ENCODE results near the gene PLEKHA7.
"Not testable (repeated sequence)": the region's sequence is repeated elsewhere in the genome, so short reads cannot be mapped to it uniquely, and the experiment has no call there.

Gene PLEKHA7

DNA sequence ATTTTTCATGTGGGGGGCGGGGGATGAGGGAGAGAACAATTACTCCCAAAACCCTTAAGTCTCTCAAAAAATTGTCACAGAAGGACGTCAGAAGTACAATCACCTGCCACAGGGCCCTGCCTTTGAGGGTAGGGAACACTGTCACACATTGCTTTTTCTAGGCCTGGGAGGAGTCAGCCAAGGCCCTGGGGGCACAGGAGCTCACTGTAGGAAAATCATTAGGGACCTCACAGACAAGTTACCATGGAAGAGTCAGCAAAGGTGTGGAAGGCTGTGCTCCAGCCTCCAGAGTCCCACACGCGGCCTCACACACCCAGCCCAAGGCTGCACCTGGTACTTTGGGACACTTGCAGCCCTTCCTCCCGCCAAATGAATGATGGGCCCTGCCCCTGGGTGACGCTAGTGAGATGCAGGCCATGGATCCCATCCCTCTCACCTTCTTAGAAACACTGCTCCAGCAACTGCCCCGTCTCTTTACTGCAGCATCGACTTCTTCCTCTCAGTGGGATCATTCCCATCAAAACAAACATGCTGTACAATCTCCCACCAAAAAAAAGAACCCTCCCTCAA is 3.3 kb downstream of the PLEKHA7 start:
- DNase-seq (ENCODE audit: low spot score): no peak

DNA sequence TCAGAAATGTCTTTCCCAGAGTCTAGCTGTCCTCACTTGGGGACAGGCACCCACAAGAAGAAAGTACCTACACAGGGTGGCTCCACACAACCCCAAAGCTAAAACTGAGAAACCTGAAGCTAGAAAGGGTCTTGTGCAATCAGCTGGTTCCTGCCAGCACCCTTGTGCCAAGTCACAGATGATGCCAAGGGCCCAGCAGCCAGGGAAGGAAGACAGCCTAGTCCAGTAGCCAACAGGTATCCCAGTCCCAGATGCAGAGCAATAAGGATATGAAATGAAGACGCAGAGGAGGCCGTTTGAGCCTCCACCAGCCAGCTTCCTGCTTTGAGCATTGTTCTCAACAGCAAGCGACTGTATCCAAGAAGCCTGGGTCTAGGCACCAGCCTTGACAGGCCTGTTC is 6.1 kb downstream of the PLEKHA7 start:
- DNase-seq (ENCODE audit: low spot score): no peak

DNA sequence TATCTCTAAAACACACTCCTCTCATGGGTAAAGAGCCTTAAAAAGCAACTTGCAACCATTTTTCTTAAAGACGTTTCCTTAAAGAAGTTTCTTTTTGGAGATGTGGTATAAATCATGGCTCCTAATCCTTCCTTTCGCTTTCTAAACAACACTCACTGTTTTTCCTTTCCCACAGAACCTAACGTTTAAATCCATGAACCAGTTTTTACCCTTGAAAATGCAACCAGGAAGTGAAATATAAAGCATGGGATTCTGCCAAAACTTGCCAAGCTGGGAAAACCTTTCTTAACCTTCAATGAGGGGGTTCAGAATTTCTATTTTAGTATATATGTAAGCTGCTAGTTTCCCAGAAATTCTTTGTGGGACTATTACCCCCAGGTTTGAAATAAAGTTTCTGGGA is 8.6 kb downstream of the PLEKHA7 start:
- DNase-seq (ENCODE audit: low spot score): no peak

DNA sequence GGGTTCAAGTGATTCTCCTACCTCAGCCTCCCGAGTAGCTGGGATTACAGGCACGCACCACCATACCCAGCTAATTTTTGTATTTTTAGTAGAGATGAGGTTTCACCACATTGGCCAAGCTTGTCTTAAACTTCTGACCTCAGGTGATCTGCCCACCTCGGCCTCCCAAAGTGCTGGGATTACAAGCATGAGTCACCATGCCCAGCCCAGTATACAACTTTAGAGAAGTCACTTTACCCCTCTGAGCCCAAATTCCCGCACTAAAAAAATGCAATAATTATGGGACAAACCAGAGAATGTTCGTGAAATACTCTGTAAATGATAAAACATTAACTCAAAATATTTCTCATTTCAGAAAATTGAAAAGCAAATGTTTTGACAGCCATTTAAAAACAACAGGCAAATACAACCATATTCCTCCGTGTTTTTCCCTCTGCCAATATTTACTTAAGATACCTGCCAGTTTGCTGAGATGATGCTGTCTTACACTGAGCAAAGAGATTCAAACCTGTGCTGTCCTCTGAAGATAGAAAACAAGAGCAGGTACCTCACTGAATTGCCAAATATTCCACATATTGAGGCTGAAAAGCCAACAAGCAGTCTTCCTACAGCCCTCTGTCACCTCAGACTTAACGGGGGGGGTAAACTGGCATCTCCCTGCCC is 9.6 kb downstream of the PLEKHA7 start:
- DNase-seq (ENCODE audit: low spot score): no peak

DNA sequence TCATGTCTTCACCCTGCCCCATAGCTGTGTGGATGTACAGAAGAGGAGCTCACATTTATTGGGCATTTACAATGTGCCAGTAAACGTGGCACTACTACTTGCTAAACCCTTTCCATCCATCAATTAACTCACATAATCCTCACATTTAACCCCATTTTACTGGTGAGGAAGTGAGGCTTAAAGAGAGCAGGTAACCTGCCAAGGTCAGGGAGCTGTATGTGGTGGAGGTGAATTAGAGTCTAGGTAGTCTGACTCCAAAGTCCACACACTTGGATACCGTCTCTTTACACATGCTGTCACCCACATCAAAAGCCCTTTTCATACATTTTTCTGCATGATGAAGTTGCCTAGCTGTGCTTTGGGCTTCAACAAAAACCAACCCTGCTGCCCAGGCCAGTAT is 10.8 kb downstream of the PLEKHA7 start:
- DNase-seq (ENCODE audit: low spot score): no peak

DNA sequence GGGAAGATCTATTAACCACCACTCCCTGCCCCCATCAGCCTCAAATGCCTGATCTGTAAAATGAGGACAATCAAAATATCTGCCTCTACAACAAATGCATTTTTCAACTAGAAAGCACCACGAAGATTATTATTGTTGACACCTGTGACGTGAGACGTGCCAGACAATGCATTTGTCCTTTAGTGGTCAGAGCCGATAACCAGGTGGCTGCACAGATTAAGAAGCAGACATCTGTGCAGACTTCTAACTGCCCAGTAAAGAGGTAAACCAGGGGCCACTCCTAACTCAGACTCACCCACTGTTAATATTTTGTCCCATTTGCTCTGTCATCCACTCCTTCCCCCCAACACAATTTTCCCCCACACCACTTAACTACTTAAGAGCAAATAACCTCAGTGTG is 11.7 kb downstream of the PLEKHA7 start:
- no peak for DNase-seq (ENCODE audit: low spot score)

DNA sequence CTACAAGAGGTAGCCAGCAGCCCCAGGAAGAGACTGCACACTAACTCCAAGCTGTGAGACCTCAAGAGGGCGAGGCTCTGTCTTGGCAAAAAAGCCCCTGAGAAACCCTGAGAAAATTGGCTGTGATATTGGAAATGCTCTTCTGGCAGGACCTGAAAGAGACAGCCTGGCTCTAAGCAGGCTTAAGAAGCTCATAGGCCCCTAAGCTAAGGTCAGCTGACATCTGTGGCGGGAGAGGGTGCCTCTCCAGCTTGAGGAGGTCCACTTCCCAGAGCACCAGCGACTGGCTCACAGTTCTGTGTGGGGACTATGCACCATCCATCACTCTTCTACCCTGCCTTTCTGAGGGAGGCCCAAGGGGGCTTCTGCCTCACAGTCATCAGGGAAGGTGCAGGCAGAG is 12.4 kb downstream of the PLEKHA7 start:
- DNase-seq (ENCODE audit: low spot score): no peak

DNA sequence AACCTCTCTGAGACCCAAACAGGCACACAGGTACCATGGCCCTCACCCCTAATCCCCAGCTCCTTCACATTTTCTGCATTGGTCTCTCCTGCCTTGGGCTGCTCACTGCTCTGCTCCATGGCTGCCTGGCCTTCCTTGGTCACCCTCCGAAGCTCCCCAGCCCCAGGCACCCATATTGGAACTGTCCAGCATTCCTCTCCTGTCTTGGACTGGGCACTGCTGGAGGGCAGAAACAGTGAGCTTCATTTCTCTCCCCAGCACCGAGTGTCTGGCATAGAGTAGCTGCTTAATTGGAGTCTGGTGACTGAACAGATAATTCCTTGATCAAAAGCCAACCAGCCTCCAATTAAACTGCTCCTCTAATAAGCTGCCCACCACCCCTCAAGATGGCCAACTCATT is 13.2 kb downstream of the PLEKHA7 start:
- no peak for DNase-seq (ENCODE audit: low spot score)

DNA sequence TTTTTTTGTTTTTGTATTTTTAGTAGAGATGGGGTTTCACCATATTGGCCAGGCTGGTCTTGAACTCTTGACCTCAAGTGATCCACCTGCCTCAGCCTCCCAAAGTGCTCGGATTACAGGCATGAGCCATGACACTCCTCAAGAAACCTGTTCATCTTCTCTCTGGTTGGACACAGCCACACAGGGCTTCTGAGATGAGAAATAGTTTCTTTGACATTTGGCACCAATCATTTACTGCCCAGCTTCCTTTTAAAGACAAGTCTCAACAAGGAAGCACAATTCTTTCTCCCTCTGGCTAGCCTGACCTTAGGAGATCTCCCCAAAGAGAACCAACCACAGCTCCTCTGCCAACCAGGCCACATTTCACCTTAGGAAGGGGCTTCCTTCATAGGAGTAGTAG is 14.0 kb downstream of the PLEKHA7 start:
- DNase-seq (ENCODE audit: low spot score): not testable (repeated sequence)

DNA sequence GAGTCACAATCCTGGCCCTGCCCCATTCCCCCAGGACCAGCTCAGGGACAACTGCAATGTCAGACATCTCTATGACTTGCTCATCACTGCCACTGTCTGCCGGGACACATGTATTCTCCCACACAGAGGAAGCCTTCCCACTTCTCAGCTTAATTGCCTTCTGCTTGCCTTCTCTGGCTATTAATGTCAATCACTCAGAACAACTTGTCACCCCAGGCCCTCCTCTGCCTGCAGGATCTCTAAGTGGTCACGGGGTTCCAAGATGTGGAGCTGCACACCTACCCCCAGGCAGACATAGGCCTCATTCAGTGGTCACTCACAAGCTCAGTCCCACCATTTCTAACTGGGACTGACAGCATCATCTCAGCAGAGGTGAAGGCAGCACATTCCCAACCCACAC is 15.1 kb downstream of the PLEKHA7 start:
- DNase-seq (ENCODE audit: low spot score): no peak

DNA sequence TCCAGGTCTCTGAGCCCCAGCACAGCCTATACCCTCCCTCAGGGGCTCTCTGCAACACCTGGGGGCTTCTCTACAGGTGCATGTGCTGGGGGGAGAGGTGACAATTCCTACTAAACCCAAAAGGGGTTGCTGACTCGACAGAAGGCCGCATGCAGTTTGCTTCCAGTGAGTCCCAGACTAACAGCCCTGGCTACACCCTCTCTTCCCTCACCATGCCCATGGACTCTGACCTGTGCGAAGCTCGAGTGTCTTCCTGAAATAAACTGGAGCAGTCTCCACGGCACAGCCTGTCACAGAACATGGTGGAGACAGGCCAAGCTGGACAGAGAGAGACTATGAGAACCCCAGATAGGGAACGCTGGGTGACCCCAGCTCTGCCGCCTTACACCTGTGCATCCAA is 16.6 kb downstream of the PLEKHA7 start:
- no peak for DNase-seq (ENCODE audit: low spot score)

DNA sequence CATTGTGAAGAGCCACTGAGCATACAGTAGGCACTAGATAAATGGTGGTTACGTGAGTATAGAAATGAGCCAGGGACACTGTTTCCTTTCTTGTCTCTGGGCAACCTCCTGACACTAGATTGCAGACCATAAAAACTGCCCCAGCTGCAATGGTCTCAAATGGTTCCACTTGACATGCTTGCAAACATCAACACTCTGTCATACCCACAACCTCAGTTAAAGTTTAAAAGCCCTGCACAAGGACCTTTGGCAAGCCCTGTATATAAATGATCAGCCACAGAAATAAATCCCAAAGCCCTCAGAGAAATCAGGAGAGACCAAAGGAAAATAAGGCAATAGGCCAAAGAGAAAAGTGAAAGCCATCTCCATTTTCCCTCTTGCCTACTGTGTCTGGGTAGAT is 20.7 kb downstream of the PLEKHA7 start:
- DNase-seq (ENCODE audit: low spot score): no peak

DNA sequence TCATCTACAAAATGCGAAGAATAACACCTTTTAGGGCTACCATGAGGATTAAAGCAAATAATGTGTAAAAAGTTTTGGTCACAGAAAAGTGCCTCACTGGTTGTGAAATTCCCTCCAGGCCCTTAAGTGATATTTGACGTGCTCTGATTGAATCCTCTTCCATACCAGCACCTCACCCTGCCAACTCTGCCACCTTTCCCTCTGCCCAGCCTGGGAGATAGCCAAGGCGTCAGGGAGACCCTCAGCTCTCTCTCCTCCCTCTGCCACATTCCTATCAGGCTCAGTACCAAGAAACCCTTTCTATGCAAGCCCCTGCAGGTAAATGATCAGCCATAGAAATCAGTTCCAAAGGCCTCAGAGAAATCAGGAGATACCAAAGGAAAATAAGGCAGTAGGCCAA is 21.4 kb downstream of the PLEKHA7 start:
- no peak for DNase-seq (ENCODE audit: low spot score)

DNA sequence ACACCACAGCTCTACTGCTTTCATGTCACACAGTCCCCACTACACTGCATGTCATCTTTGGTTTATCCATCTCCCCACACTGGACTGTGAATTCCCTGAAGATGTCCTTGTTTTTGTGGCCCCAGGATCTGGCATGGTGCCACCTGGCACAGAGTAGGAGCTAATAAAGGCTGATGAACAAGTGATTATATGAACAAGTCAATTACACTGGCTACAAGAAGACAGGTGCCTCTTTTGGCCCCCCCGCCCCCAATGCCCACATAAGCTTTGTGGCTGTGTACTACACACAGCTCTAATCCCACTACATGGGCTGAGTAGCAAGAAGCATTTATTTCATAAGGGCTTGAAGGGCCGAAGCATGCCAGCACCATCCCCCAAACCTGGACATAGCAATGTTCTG is 24.7 kb downstream of the PLEKHA7 start:
- DNase-seq (ENCODE audit: low spot score): no peak

DNA sequence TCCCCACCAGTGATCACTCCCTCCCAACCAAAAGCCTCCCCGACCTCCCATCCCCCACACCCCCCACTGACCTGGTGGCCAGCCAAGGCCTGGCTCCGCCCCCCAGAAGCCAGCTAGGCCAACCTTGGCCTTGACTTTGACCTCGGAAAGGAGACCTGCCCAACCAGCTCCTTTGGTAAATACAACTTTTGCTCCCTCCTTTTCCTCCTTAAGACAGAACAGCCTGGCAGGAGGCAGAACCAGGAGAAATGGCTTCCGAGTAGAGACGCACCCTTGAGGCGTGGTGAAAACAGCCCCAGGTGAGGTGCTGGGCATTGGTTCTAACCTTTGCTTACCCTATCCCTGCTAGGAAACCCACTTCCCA is 27.0 kb downstream of the PLEKHA7 start:
- no peak for DNase-seq (ENCODE audit: low spot score)

DNA sequence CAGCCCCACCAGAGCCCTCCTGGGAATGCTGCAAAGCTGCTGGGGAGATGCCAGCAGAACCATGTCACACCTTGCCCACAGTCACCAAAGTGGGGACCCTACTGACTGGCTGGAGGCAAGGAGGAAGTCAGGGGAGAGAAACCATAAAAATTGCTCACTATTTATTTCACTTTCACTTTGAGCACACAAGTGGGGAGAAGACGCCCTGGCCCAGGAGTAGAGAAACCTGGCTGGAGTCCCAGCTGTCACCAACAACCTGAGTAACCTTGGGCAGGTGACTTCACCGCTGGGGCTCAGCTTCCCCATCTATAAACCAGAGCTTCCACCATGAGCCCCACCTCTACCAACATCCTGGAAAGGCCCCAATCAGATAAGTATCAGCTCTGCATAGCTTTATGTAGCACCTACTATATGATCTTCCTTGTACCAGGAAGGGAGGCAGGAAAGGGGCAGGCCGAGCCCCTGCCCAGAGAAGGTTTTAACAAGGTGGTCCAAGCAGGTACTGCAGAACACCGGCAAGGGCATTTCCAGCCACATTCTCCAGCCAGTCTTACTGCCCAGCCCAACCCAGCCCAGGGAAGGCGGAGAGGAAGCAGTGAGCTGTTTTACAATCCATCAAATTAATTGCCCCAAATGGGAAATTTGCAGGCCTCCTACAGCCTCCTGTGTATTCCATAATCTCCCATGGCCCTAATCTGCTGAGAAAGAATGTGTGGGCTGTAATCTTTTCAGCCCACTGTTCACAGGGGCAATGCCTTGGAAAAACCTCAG is 27.6 kb downstream of the PLEKHA7 start:
- no peak for DNase-seq (ENCODE audit: low spot score)

DNA sequence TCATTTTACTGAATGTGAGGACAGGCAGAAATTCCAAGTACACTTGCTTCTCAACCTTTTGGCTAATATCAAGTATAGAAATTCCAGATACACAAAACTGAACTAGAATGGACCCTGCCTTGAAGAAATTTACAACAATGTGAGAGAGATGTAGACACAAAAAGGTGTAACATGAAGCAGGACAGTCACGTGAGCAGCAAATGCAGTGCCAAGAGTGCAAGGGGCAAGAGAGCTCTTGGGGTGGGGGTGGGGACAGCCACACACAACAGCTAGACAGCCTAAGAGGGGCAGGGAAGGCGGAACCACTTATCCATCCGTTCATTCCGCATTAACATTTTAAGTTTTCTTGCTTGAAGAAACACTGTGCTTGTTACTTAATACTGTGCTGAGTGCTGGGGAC is 28.9 kb downstream of the PLEKHA7 start:
- no peak for DNase-seq (ENCODE audit: low spot score)

DNA sequence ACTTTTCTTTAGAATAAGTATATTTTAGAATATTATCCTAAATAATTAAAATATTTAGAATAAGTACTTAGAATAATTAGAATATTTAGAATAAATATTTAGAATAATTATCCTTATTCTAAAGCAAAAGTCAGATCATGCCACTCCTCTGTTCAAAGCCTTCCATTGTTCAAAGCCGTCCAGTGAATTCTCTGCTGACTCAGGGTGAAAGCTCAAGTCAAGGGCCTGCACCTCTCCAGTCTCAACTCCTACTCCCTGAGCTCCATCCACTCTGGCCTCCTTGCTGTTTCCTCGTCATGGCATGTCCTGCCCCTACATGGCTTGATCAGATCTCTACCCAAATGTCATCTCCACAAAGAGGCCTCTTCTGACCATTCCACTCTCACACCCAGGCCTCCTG is 30.0 kb downstream of the PLEKHA7 start:
- DNase-seq (ENCODE audit: low spot score): no peak

DNA sequence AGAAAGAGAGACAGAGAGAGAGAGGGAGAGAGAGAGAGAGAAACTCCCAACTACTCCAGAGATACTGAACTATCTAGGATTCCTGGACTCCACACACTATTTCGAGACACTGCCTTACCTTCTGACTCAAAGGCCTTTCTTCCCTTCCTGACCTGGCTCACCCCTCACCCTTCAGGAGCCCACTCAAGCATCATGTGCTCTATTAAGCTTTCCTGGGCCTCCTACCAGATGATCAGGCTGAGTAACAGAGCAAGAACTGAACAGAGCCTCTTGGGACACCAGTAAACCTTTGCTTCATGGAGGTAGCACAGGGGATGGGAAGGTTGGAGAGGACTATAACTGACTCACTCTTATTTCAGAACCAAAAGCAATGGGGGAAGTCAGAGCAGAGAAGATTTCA is 31.4 kb downstream of the PLEKHA7 start:
- no peak for DNase-seq (ENCODE audit: low spot score)

DNA sequence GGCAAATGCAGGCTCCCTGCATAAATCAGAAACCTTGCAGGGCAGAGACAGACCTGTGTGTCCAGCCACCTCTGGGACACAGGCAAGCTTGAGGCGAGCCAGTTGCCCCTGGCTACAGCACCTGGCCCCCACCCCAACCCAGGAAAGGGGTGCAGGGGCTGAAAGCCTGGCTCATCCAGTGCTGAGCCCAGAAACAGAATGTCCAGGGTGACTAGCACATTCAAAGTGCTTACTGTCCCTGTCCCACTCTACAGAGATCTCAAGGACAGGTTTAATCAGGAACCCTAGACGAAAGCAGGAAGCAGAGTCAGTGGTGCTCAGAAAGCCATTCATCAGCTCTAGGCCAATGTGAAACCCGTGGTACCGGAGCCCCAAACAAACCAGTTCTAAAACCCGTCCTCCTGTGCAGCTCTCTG is 31.9 kb downstream of the PLEKHA7 start:
- DNase-seq (ENCODE audit: low spot score): peak; percentile 53

DNA sequence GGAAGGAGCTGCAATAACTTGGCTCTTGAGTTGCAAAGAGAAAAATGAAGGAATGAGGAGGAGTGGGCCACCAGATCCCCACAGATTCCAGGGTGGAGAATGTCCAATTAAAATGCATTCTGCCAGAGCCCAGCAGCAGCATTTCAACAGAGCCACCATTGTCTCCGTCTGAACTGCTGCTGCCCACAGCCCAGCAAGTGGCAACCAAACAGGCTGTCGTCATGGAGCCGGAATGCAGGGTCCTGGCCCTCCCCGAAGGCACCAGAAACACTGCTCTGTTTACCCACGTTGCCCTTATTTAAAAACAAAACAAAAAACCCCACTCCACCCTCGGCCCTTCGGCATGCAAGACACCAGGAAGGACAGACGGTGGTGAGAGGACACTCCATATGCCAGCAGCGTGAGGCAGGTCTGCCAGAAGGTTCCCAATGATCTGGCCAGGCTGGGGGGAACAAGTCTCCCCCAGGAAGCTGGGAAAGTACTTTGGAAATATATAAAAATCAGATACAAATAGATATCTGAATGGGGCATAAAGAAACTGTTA is 32.5 kb downstream of the PLEKHA7 start:
- DNase-seq (ENCODE audit: low spot score): peak; percentile 83

DNA sequence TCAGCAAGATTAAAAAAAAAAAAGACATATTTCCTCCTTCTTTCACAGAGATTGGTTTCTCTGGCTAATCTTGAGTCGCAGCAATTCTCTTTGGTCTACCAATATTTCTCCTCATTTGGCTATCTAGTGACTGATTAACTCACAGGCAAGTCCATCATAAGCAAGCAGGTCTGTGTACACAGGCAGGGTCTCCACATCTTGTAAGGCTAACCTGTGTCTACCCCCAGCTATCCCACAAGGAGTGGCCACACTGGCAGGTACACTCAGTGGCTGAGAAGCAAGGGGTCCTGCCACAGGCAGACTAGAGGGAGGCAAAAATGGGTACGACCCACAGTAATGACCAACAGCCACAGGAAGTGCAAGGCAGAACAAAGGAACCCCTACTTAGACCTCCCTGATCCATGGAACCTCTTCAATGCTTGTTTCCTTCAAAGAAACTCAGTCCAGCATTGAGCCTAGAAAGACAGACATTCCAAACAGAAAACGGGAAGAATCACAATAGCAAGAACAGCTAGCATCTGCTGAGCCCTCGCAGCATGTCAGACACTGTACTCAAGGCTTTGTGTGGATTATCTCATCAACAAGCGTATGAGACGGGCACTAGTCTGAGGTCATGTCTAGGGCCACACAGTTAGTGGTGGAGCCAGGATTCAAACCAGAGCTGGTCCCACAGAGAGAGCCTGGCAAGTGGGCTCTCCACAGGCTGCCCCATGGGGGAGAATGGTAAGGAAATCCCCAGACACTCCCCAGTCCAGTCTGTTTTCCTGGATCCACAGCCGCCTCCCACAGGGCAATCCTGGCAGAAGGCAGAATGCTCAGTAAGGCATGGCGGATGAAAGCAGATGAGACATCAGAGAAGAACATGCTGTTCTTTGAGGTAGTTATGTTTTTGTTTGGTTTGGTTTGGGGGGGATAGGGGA is 34.3 kb downstream of the PLEKHA7 start:
- DNase-seq (ENCODE audit: low spot score): no peak

DNA sequence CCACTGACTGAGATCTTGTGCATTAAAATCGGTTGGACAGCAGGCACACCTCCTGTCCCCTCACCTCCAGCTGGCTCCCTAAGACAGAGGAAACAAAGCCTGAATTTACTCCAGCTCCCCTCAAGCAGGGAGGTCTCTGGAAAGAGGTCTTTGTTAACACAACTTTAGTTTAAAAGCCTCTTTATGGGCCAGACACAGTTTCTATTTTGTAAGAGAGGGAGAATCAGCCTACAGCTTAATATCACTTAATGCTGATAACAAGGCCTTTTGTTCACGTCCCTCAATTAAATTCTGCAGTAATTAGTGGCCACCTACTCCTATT is 36.3 kb downstream of the PLEKHA7 start:
- DNase-seq (ENCODE audit: low spot score): no peak
